ENCODE data around the gene TNFAIP8L2.
"Not testable (repeated sequence)": the region's sequence is repeated elsewhere in the genome, so short reads cannot be mapped to it uniquely, and the experiment has no call there.

TNFAIP8L2 gene

GRCh38 chr1:151198254-151199127 is 42.0 kb downstream of the TNFAIP8L2 start, which contains the start of gene PIP5K1A:
Gene PIP5K1A (plus strand): TSS chr1:151198552. CDS start chr1:151198997, 445 bp downstream.
- no peak for TF ChIP-seq CTCF (IDR thresholded peaks at IDR 0.05; ENCODE audit: low read depth, low read length, missing control alignments)
- peak; percentile 97 for DNase-seq (ENCODE audit: low read depth)
- H3K4me3 ChIP-seq (ENCODE audit: low read depth, low read length): peak within 1 kb of the TSS; percentile 87

- DNase-seq (ENCODE audit: low read depth): no peak
- peak overlapping the region; percentile 87 for H3K4me3 ChIP-seq (ENCODE audit: low read depth, low read length)
- no peak for TF ChIP-seq CTCF (IDR thresholded peaks at IDR 0.05; ENCODE audit: low read depth, low read length, missing control alignments)
Observed at GRCh38 chr1:151199873-151200581, 43.6 kb downstream of the TNFAIP8L2 start.

- H3K4me3 ChIP-seq (ENCODE audit: low read depth, low read length): not testable (repeated sequence)
Observed at GRCh38 chr1:151205381-151205965, 49.0 kb downstream of the TNFAIP8L2 start.

More at GRCh38 chr1:151205381-151205965, 49.0 kb downstream of the TNFAIP8L2 start:
- DNase-seq (ENCODE audit: low read depth): not testable (repeated sequence)

All from GM12864 (cell line).